OCI-LY3 (cell line): ENCODE measurements around the gene VIT.

ENCODE experiments used
- H2AFZ ChIP-seq: fragments of 200-600, 300-600 bp; shearing (Covaris generic); 2 replicates; pipeline ENCODE4 v1.6.0; 2014; ENCODE audit warnings: antibody characterized with exemption, low read depth, low read length
- H3K27ac ChIP-seq: fragments of 200-600, 300-600 bp; sonication (generic); 2 replicates; pipeline ENCODE4 v1.5.1; 2014; ENCODE audit warnings: mild to moderate bottlenecking, low read length, moderate library complexity, mixed read lengths
- H3K27me3 ChIP-seq: fragments of 200-600, 300-600 bp; sonication (generic); 2 replicates; pipeline ENCODE4 v1.6.1; 2014; ENCODE audit warnings: low read depth, low read length, mixed read lengths
- H3K36me3 ChIP-seq: fragments of 200-600, 300-600 bp; sonication (generic); replicated peaks from 2 replicates; pipeline ENCODE3; 2014; ENCODE audit warnings: low read depth, low read length, mixed read lengths
- H3K4me1 ChIP-seq: fragments of 300-600, 200-600 bp; sonication (generic); 2 replicates; pipeline ENCODE4 v1.6.1; 2014; ENCODE audit warnings: low read length, mixed read lengths
- H3K4me2 ChIP-seq: fragments of 200-600, 300-600 bp; sonication (generic); 2 replicates; pipeline ENCODE4 v1.6.1; 2014; ENCODE audit warnings: low read length, mixed read lengths
- H3K4me3 ChIP-seq: fragments of 300-600, 200-600 bp; sonication (generic); 2 replicates; pipeline ENCODE4 v1.5.1; 2014; ENCODE audit warnings: antibody characterized with exemption, mild to moderate bottlenecking, low read length, moderate library complexity
- H3K79me2 ChIP-seq: fragments of 300-600, 200-600 bp; shearing (Covaris generic); 2 replicates; pipeline ENCODE4 v1.6.1; 2014; ENCODE audit warnings: mild to moderate bottlenecking, low read length, mixed read lengths
- H3K9ac ChIP-seq: fragments of 300-600, 200-600 bp; shearing (Covaris generic); 2 replicates; pipeline ENCODE4 v1.6.0; 2014; ENCODE audit warnings: mild to moderate bottlenecking, low read length, moderate library complexity
- H3K9me3 ChIP-seq: fragments of 200-600, 300-600 bp; shearing (Covaris generic); 2 replicates; pipeline ENCODE4 v1.6.1; 2014; ENCODE audit warnings: low read length, mixed read lengths; ENCODE audit not compliant: insufficient read depth
- H4K20me1 ChIP-seq: fragments of 200-600, 300-600 bp; sonication (generic); 2 replicates; pipeline ENCODE4 v1.6.1; 2016; ENCODE audit warnings: low read length, mixed read lengths; ENCODE audit not compliant: insufficient read depth
- EZH2phosphoT487 ChIP-seq: fragments of 200-600 bp; shearing (Covaris generic); IDR thresholded peaks from 2 replicates; pipeline ENCODE4 v1.6.1; 2018; ENCODE audit warnings: antibody characterized with exemption, mixed run types, low read depth
- TF ChIP-seq, protein P1 (sequence below): fragments of 200-600, 300-600 bp; sonication (generic); IDR thresholded peaks from 2 replicates; pipeline ENCODE4 v1.5.1; 2014; ENCODE audit warnings: antibody characterized with exemption, low read length, low read depth

The VIT gene

DNA sequence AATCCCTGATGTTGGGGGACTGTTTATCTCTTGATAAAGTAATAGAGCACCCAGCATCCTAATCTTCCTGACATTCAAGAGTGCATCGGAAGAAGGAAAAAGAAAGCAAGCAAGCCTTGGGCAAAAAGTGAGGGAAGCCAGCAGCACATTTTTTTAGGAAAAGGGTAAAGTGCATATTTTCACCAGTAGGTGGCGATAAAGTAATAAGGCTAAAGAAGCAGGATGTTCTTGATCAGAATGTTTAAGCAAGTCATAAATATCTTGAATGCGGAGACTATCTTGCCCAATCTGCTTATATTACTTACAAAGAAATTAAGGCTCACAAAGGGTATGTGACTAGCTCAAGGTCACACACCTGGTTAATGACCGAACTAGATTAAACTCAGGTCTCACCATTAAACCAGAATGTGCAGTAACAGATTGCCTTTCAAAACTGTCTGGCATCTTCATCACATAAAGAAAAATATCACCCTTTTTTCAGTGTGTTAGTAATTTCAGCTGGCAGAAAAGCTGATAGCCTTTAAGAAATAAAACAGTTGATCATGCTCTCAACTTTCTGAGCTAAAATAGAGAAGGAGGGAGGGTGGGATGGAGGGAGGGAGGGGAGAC, 83.8 kb downstream of the VIT start:
- peak overlapping the region; percentile 42 for H3K4me3 ChIP-seq
- H2AFZ ChIP-seq: peak overlapping the region; percentile 47
- peak overlapping the region; percentile 48 for H3K4me2 ChIP-seq

DNA sequence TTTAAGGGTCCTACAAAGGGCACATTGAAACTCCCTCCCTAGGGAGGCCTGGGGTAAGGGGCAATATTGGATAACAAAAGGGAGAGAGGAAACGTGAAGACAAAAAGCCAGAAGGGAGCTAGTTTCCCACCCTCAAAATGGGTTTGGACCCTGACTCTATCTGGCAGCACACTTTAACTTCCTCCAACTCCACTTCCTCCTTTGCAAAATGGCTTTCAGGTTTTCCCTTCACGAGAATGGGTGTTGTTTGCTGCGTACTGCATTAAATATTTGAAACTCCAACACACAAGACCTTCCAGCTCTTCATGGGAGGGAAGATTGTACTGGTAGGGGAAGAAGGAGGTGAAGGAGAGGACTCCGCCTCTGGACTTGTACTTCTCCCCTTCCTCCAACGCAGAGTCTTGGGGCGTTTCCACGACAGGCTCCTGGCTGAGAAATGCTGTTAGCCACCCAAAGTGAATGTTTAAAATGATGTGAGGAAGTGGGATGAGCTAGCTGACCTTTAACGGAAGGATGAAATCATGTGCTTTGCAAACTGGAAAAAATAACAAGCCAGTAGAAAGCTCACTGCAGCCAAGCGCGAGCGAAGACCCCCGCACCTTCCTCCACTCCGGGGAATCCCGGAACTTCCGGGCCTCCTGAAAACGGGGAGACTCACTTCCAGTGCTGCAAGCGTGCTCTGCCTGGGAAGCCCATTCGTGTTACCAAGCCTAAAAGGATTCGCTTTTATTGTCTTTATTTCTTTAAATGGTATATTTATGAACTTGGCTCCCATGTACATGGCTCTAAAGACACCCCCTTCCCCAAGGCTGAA, 85.6 kb downstream of the VIT start:
- 0 out of 2 replicates have a peak overlapping the region, but pooled peaks have one; percentile 23 for H3K4me2 ChIP-seq
- TF ChIP-seq EZH2phosphoT487: no peak
- TF ChIP-seq, protein P1, sequence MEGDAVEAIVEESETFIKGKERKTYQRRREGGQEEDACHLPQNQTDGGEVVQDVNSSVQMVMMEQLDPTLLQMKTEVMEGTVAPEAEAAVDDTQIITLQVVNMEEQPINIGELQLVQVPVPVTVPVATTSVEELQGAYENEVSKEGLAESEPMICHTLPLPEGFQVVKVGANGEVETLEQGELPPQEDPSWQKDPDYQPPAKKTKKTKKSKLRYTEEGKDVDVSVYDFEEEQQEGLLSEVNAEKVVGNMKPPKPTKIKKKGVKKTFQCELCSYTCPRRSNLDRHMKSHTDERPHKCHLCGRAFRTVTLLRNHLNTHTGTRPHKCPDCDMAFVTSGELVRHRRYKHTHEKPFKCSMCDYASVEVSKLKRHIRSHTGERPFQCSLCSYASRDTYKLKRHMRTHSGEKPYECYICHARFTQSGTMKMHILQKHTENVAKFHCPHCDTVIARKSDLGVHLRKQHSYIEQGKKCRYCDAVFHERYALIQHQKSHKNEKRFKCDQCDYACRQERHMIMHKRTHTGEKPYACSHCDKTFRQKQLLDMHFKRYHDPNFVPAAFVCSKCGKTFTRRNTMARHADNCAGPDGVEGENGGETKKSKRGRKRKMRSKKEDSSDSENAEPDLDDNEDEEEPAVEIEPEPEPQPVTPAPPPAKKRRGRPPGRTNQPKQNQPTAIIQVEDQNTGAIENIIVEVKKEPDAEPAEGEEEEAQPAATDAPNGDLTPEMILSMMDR: no peak
- no peak overlapping the region for H3K4me3 ChIP-seq
- H3K27me3 ChIP-seq: peaks cover 3% of the 10 kb centered on the region; the same call in 1 of the 2 replicates
- peak overlapping the region; percentile 71 for H2AFZ ChIP-seq
- no peaks in the 10 kb centered on the region for H4K20me1 ChIP-seq
- no peak overlapping the region for H3K27ac ChIP-seq
- no peaks in the 10 kb centered on the region for H3K79me2 ChIP-seq
- peaks cover 19% of the 10 kb centered on the region for H3K4me1 ChIP-seq
- H3K36me3 ChIP-seq: no peaks in the 10 kb centered on the region
- no peaks in the 10 kb centered on the region for H3K9me3 ChIP-seq
- H3K9ac ChIP-seq: no peak overlapping the region

More for the DNA sequence above, 83.8 kb downstream of the VIT start:
- H4K20me1 ChIP-seq: no peaks in the 10 kb centered on the region
- no peak overlapping the region for H3K27ac ChIP-seq
- no peak for TF ChIP-seq EZH2phosphoT487
- TF ChIP-seq, protein P1: peak; percentile 86
- H3K79me2 ChIP-seq: no peaks in the 10 kb centered on the region
- peaks cover 3% of the 10 kb centered on the region; the same call in 1 of the 2 replicates for H3K27me3 ChIP-seq
- H3K9me3 ChIP-seq: no peaks in the 10 kb centered on the region
- H3K4me1 ChIP-seq: peaks cover 17% of the 10 kb centered on the region
- H3K9ac ChIP-seq: no peak overlapping the region
- no peaks in the 10 kb centered on the region for H3K36me3 ChIP-seq

DNA sequence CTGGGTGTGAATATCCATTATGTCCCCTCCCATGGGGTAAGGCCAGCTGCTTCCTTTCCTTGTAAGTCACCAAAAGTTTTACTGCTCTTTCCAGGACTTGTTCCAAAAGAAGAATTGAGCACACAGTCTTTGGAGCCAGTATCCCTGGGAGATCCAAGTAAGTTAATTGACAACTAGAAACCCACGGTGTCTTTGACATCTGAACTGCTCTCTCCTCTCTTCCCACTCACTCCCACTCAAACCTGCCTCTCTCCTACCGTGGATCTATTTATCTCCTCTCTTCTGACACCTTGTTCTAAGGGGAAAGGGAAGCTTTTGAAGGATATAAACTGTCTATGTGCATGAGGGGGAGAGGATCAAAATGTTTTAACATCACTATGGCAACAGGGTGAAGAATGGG, 86.7 kb downstream of the VIT start:
- H3K27me3 ChIP-seq: peaks cover 3% of the 10 kb centered on the region; the same call in 1 of the 2 replicates
- no peak overlapping the region for H3K9ac ChIP-seq
- no peaks in the 10 kb centered on the region for H3K79me2 ChIP-seq
- H2AFZ ChIP-seq: no peak overlapping the region
- no peaks in the 10 kb centered on the region for H3K9me3 ChIP-seq
- H3K4me1 ChIP-seq: peaks cover 24% of the 10 kb centered on the region
- no peak overlapping the region for H3K4me3 ChIP-seq
- TF ChIP-seq, protein P1: no peak
- TF ChIP-seq EZH2phosphoT487: no peak
- H3K27ac ChIP-seq: no peak overlapping the region
- H3K36me3 ChIP-seq: no peaks in the 10 kb centered on the region
- H4K20me1 ChIP-seq: no peaks in the 10 kb centered on the region
- no peak overlapping the region for H3K4me2 ChIP-seq

DNA sequence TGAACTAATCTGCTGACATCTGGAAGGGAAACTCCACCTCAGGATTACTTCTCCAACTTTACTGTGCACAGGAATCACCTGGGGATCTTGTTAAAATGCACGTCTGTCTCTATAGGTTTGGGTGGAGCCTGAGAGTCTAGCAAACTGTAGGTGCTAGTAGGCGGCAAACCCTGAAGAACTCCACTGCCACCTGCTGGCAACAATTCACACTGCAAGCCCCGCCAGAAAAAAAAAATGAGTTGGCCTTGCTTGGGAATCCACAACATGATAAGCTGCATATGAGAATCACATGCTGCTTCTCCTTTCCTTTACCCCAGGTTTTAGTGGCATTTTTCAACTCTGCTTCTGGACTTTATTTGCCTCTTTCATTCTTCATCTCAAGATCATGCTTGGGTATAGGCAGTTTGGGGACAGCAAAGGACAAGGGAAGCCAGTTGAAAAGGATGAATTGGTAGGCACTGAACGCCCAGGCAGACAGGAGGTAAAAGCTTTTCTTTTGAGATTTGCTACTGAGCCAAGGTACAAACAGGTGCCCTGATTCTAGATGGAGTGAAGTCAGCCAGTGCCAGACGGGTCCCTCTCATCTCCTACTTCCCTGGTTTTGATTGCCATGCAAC, 88.8 kb downstream of the VIT start:
- H3K4me3 ChIP-seq: 0 out of 2 replicates have a peak overlapping the region, but pooled peaks have one; percentile 4

More for the DNA sequence above, 88.8 kb downstream of the VIT start:
- TF ChIP-seq, protein P1: peak; percentile 91
- no peak for TF ChIP-seq EZH2phosphoT487
- no peaks in the 10 kb centered on the region for H3K36me3 ChIP-seq
- H3K27me3 ChIP-seq: peaks cover 3% of the 10 kb centered on the region; the same call in 1 of the 2 replicates
- H3K4me2 ChIP-seq: peak overlapping the region; percentile 44
- no peak overlapping the region for H2AFZ ChIP-seq
- no peaks in the 10 kb centered on the region for H3K79me2 ChIP-seq
- peaks cover 41% of the 10 kb centered on the region for H3K4me1 ChIP-seq
- H3K9me3 ChIP-seq: no peaks in the 10 kb centered on the region
- H4K20me1 ChIP-seq: no peaks in the 10 kb centered on the region
- no peak overlapping the region for H3K27ac ChIP-seq
- H3K9ac ChIP-seq: no peak overlapping the region
